Mesothelial cell of epicardium (in vitro differentiated cells): Measurements from ENCODE around the gene APCDD1L. TPM values are rescaled to one million over a fixed set of nuclear protein-coding genes. Genes with fewer than 3 reads are reported as not detected.

Source experiments
- DNase-seq, 2 experiments: peaks; one replicate each; pipeline ENCODE4 v3.0.0; 2021; ENCODE audit warnings: low spot score in 2 of 2; ENCODE audit not compliant: unreplicated experiment in 2 of 2
- H3K27ac Mint-ChIP-seq: 2 replicates; pipeline ENCODE4 v1.8.0; 2021; ENCODE audit warnings: mixed read lengths
- H3K27me3 Mint-ChIP-seq: 2 replicates; pipeline ENCODE4 v1.8.0; 2021; ENCODE audit warnings: low read depth, mixed read lengths
- H3K36me3 Mint-ChIP-seq: 2 replicates; pipeline ENCODE4 v1.8.0; 2021; ENCODE audit warnings: mixed read lengths
- H3K4me1 Mint-ChIP-seq: 2 replicates; pipeline ENCODE4 v1.8.0; 2021; ENCODE audit warnings: mixed read lengths
- H3K4me3 Mint-ChIP-seq: 2 replicates; pipeline ENCODE4 v1.8.0; 2021; ENCODE audit warnings: mild to moderate bottlenecking, moderate library complexity, mixed read lengths
- H3K9me3 Mint-ChIP-seq: 2 replicates; pipeline ENCODE4 v1.8.0; 2021; ENCODE audit warnings: mixed read lengths
- CTCF ChIP-seq: fragments of 200-600 bp; sonication (generic); IDR thresholded peaks from one replicate; pipeline ENCODE4 v1.5.0; 2021; ENCODE audit warnings: antibody characterized with exemption; ENCODE audit not compliant: unreplicated experiment
- total RNA-seq: library from RNA; stranded (reverse); gene quantifications from 3 replicates; pipeline ENCODE4 v1.2.1, GENCODE V29; 2021

The APCDD1L gene
- total RNA-seq, 1 donor from 2014 or later, result not detected

GRCh38 chr20:58448958-58449357, 66.2 kb downstream of the APCDD1L start:
- H3K4me3 Mint-ChIP-seq, result no peak overlapping the region
- peaks cover 2% of the 10 kb centered on the region for H3K9me3 Mint-ChIP-seq
- TF ChIP-seq CTCF, result no peak
- peaks cover 14% of the 10 kb centered on the region for H3K4me1 Mint-ChIP-seq
- DNase-seq, result no peak
- peaks cover 30% of the 10 kb centered on the region for H3K36me3 Mint-ChIP-seq
- no peaks in the 10 kb centered on the region for H3K27me3 Mint-ChIP-seq
- peak overlapping the region; percentile 17 for H3K27ac Mint-ChIP-seq

- Mint-ChIP-seq H3K4me1 (peaks cover 14% of the 10 kb centered on the region), H3K27me3 (no peaks in the 10 kb centered on the region), H3K9me3 (no peaks in the 10 kb centered on the region), H3K36me3 (peaks cover 26% of the 10 kb centered on the region), H3K27ac (peak overlapping the region; percentile 14), H3K4me3 (no peak overlapping the region)
- peak; percentile 24 for TF ChIP-seq CTCF
- peak in 1 of 2 experiments; percentile 56 for DNase-seq
Measured at GRCh38 chr20:58447511-58448391, 67.4 kb downstream of the APCDD1L start.

GRCh38 chr20:58446960-58447265, 68.3 kb downstream of the APCDD1L start:
- DNase-seq, result no peak
- TF ChIP-seq CTCF, result no peak
- H3K27ac Mint-ChIP-seq, result no peak overlapping the region
- H3K27me3 Mint-ChIP-seq, result no peaks in the 10 kb centered on the region
- no peak overlapping the region for H3K4me3 Mint-ChIP-seq
- peaks cover 21% of the 10 kb centered on the region for H3K36me3 Mint-ChIP-seq
- peaks cover 14% of the 10 kb centered on the region for H3K4me1 Mint-ChIP-seq
- H3K9me3 Mint-ChIP-seq, result no peaks in the 10 kb centered on the region

GRCh38 chr20:58446264-58446959, 68.8 kb downstream of the APCDD1L start:
- TF ChIP-seq CTCF, result no peak
- H3K27ac Mint-ChIP-seq, result no peak overlapping the region
- H3K27me3 Mint-ChIP-seq, result no peaks in the 10 kb centered on the region

GRCh38 chr20:58444746-58445255, 70.4 kb downstream of the APCDD1L start:
- Mint-ChIP-seq H3K27me3 (no peaks in the 10 kb centered on the region), H3K4me3 (no peak overlapping the region), H3K36me3 (peaks cover 23% of the 10 kb centered on the region), H3K9me3 (no peaks in the 10 kb centered on the region), H3K4me1 (peaks cover 10% of the 10 kb centered on the region), H3K27ac (no peak overlapping the region)
- no peak for DNase-seq
- TF ChIP-seq CTCF, result no peak

More at GRCh38 chr20:58446264-58446959, 68.8 kb downstream of the APCDD1L start:
- peaks cover 21% of the 10 kb centered on the region for H3K36me3 Mint-ChIP-seq
- H3K4me1 Mint-ChIP-seq, result peaks cover 14% of the 10 kb centered on the region
- no peaks in the 10 kb centered on the region for H3K9me3 Mint-ChIP-seq
- H3K4me3 Mint-ChIP-seq, result no peak overlapping the region
- no peak for DNase-seq
